K562 (cell line): ENCODE data around the gene BCORL1. TPM values are rescaled to one million over a fixed set of nuclear protein-coding genes. Genes with fewer than 3 reads are reported as not detected.
A peak's percentile ranks its signal among the peaks of the same experiment; 100 is the strongest.

Experiments used
- ARID1B ChIP-seq: fragments of 450-650 bp; IDR thresholded peaks from 2 replicates; pipeline ENCODE4 v1.6.1; 2016; ENCODE audit warnings: antibody characterized with exemption, mild to moderate bottlenecking, inconsistent platforms
- ARNT ChIP-seq, 2 experiments: fragments of 450-650 bp; IDR thresholded peaks; 2 replicates each; pipeline ENCODE4 v1.6.1; 2016; ENCODE audit warnings: mild to moderate bottlenecking in 1 of 2
- GABPB2 ChIP-seq: fragments of 250-450 bp; sonication (Bioruptor Pico); conservative IDR thresholded peaks from 2 replicates; pipeline ENCODE4 v1.5.1; 2021; ENCODE audit warnings: mild to moderate bottlenecking
- GTF2A2 ChIP-seq: IDR thresholded peaks from 2 replicates; pipeline ENCODE4 v1.6.1; 2016; ENCODE audit warnings: mild to moderate bottlenecking, missing genetic modification characterization, missing compliant biosample characterization
- HDGF ChIP-seq: fragments of 450-650 bp; IDR thresholded peaks from 2 replicates; pipeline ENCODE4 v1.6.1; 2016
- HMGN3 ChIP-seq: IDR thresholded peaks from 2 replicates; pipeline ENCODE4 v1.6.1; 2011; ENCODE audit warnings: borderline replicate concordance, low read depth, mild to moderate bottlenecking, mixed read lengths, low read length; ENCODE audit not compliant: insufficient read length; ENCODE audit errors: extremely low read depth
- ILK ChIP-seq: fragments of 450-650 bp; IDR thresholded peaks from 2 replicates; pipeline ENCODE4 v1.6.1; 2016; ENCODE audit warnings: missing genetic modification characterization, low read depth, mild to moderate bottlenecking, missing compliant biosample characterization, moderate library complexity, borderline replicate concordance
- JUNB ChIP-seq: fragments of 450-650 bp; formaldehyde crosslinking; conservative IDR thresholded peaks from 2 replicates; pipeline ENCODE4 v1.4.0; 2020; ENCODE audit warnings: mild to moderate bottlenecking
- KDM2B ChIP-seq: fragments of 250-450 bp; sonication (Bioruptor Pico); IDR thresholded peaks from 2 replicates; pipeline ENCODE4 v1.8.0; 2021; ENCODE audit warnings: mild to moderate bottlenecking, moderate library complexity
- MCM2 ChIP-seq: fragments of 450-650 bp; IDR thresholded peaks from 2 replicates; pipeline ENCODE4 v1.6.1; 2017; ENCODE audit warnings: low read depth, mild to moderate bottlenecking
- NFYB ChIP-seq: IDR thresholded peaks from 2 replicates; pipeline ENCODE4 v1.6.1; 2011; ENCODE audit warnings: mild to moderate bottlenecking, moderate library complexity; ENCODE audit not compliant: insufficient read length; ENCODE audit errors: extremely low read depth
- NONO ChIP-seq, 2 experiments: fragments of 200-400 bp in 1 of 2; fragments of 450-650 bp in 1 of 2; formaldehyde crosslinking in 1 of 2; IDR thresholded peaks; 2 replicates each; pipeline ENCODE4 v1.6.1; 2017; ENCODE audit warnings: low read depth in 2 of 2, mild to moderate bottlenecking in 2 of 2, moderate library complexity in 2 of 2, low read length in 1 of 2
- PHB2 ChIP-seq: fragments of 450-650 bp; IDR thresholded peaks from 2 replicates; pipeline ENCODE4 v1.6.1; 2017; ENCODE audit warnings: low read depth
- POLR2AphosphoS5 ChIP-seq: IDR thresholded peaks from 2 replicates; pipeline ENCODE4 v1.6.1; 2011; ENCODE audit warnings: mild to moderate bottlenecking, low read depth, low read length, moderate library complexity; ENCODE audit not compliant: control insufficient read depth, insufficient read depth
- POLR2G ChIP-seq: fragments of 200-400 bp; formaldehyde crosslinking; IDR thresholded peaks from 2 replicates; pipeline ENCODE4 v1.6.1; 2017; ENCODE audit warnings: low read depth, mild to moderate bottlenecking, antibody characterized with exemption, low read length, moderate library complexity
- RBFOX2 ChIP-seq: fragments of 200-400 bp; formaldehyde crosslinking; IDR thresholded peaks from 2 replicates; pipeline ENCODE4 v1.6.1; 2017; ENCODE audit warnings: low read depth, mild to moderate bottlenecking, low read length, moderate library complexity
- TARDBP ChIP-seq: fragments of 450-650 bp; IDR thresholded peaks from 2 replicates; pipeline ENCODE4 v1.6.1; 2016
- YY1 ChIP-seq, 3 experiments: IDR thresholded peaks; 2 replicates each; pipeline ENCODE4 v1.6.1; 2011; ENCODE audit warnings: low read length in 2 of 3, mild to moderate bottlenecking in 2 of 3, moderate library complexity in 2 of 3, borderline replicate concordance in 1 of 3, control low read depth in 1 of 3, low read depth in 1 of 3; ENCODE audit not compliant: insufficient read depth in 3 of 3, insufficient replicate concordance in 2 of 3, control insufficient read depth in 1 of 3, insufficient read length in 1 of 3; ENCODE audit errors: extremely low read depth in 1 of 3
- ZC3H4 ChIP-seq: sonication (generic); formaldehyde crosslinking; IDR thresholded peaks from 2 replicates; pipeline ENCODE4 v1.9.0; 2021; ENCODE audit warnings: missing genetic modification reagents, borderline replicate concordance
- ZNF511 ChIP-seq: sonication (generic); formaldehyde crosslinking; IDR thresholded peaks from 2 replicates; pipeline ENCODE4 v1.8.0; 2022; ENCODE audit warnings: mild to moderate bottlenecking, missing genetic modification reagents
- ZNF584 ChIP-seq: fragments of 200-800 bp; sonication (Bioruptor generic); IDR thresholded peaks from 2 replicates; pipeline ENCODE4 v1.6.1; 2016; ENCODE audit warnings: low read depth, mild to moderate bottlenecking, missing genetic modification characterization, missing compliant biosample characterization
- polyA plus RNA-seq, 8 experiments: library from polyadenylated mRNA; depleted of rRNA in 4 of 8; stranded (reverse) in 5 of 8; unstranded in 3 of 8; fragments of >200 nt; fragmentation: Nextera tagmentation in 2 of 8; fragmentation: Illumina TruSeq in 1 of 8; extraction: Ambion mirVana in 2 of 8; extraction: Trizol in 1 of 8; gene quantifications; 2 replicates each; pipeline versions ENCODE4 v1.2.1 to v1.2.3, GENCODE V29; 2011 to 2014; ENCODE audit warnings: inconsistent platforms in 1 of 8, missing spikeins in 1 of 8
- total RNA-seq, 7 experiments: library from RNA; depleted of rRNA in 6 of 7; stranded (reverse); fragments of >200 nt in 6 of 7; fragmentation: Illumina TruSeq in 2 of 7; extraction: Trizol in 2 of 7; gene quantifications; 2 replicates each; pipeline versions ENCODE4 v1.2.1 to v1.2.3, GENCODE V29; 2011 to 2021; ENCODE audit warnings: low replicate concordance in 1 of 7
- TF ChIP-seq, protein P1 (sequence below): fragments of 450-650 bp; formaldehyde crosslinking; IDR thresholded peaks from 2 replicates; pipeline ENCODE4 v1.4.0; 2020; ENCODE audit warnings: mild to moderate bottlenecking, moderate library complexity
- TF ChIP-seq, protein P2 (sequence below): sonication (generic); IDR thresholded peaks from 2 replicates; pipeline ENCODE4 v1.6.1; 2016
- TF ChIP-seq, protein P3 (sequence below): sonication (generic); formaldehyde crosslinking; IDR thresholded peaks from 2 replicates; pipeline ENCODE4 v1.8.1; 2023; ENCODE audit warnings: mild to moderate bottlenecking, missing genetic modification reagents

BCORL1 gene
- total and polyA plus RNA-seq, 9 of the 15 experiments (the other 6 are each of a cell fraction or from before 2014, with no cell fraction given): 0.48 to 29.6 (median 2.1) TPM

- TF ChIP-seq ARID1B (0 out of 2 replicates have a peak, but pooled peaks have one; percentile 28), POLR2AphosphoS5 (peak; percentile 52; the same call in 1 of the 2 replicates), RBFOX2 (peak; percentile 47), ARNT (IDR thresholded peaks at IDR 0.05) (no peak), HDGF (no peak), ZC3H4 (CRISPR knock-in tag) (no peak), GTF2A2 (tag) (no peak), NFYB (no peak), YY1 (IDR thresholded peaks at IDR 0.05; ENCODE audit: borderline replicate concordance in 1 of 3, control insufficient read depth in 1 of 3, extremely low read depth in 1 of 3, insufficient read depth in 3 of 3, insufficient read length in 1 of 3, insufficient replicate concordance in 2 of 3, low read depth in 1 of 3, low read length in 2 of 3) (no peak), ILK (tag) (no peak), ZNF584 (CRISPR knock-in tag) (no peak), GABPB2 (CRISPR knock-in tag) (no peak), POLR2G (peak; percentile 53; the same call in 1 of the 2 replicates), JUNB (CRISPR knock-in tag) (no peak), KDM2B (CRISPR knock-in tag) (no peak), MCM2 (no peak), TARDBP (no peak), NONO (IDR thresholded peaks at IDR 0.05; ENCODE audit: low read depth in 2 of 2, low read length in 1 of 2) (no peak), ZNF511 (no peak), HMGN3 (no peak), PHB2 (no peak)
- TF ChIP-seq, protein P1, sequence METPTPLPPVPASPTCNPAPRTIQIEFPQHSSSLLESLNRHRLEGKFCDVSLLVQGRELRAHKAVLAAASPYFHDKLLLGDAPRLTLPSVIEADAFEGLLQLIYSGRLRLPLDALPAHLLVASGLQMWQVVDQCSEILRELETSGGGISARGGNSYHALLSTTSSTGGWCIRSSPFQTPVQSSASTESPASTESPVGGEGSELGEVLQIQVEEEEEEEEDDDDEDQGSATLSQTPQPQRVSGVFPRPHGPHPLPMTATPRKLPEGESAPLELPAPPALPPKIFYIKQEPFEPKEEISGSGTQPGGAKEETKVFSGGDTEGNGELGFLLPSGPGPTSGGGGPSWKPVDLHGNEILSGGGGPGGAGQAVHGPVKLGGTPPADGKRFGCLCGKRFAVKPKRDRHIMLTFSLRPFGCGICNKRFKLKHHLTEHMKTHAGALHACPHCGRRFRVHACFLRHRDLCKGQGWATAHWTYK (CRISPR knock-in tag): no peak
- TF ChIP-seq, protein P2, sequence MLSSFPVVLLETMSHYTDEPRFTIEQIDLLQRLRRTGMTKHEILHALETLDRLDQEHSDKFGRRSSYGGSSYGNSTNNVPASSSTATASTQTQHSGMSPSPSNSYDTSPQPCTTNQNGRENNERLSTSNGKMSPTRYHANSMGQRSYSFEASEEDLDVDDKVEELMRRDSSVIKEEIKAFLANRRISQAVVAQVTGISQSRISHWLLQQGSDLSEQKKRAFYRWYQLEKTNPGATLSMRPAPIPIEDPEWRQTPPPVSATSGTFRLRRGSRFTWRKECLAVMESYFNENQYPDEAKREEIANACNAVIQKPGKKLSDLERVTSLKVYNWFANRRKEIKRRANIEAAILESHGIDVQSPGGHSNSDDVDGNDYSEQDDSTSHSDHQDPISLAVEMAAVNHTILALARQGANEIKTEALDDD: no peak
- TF ChIP-seq, protein P3, sequence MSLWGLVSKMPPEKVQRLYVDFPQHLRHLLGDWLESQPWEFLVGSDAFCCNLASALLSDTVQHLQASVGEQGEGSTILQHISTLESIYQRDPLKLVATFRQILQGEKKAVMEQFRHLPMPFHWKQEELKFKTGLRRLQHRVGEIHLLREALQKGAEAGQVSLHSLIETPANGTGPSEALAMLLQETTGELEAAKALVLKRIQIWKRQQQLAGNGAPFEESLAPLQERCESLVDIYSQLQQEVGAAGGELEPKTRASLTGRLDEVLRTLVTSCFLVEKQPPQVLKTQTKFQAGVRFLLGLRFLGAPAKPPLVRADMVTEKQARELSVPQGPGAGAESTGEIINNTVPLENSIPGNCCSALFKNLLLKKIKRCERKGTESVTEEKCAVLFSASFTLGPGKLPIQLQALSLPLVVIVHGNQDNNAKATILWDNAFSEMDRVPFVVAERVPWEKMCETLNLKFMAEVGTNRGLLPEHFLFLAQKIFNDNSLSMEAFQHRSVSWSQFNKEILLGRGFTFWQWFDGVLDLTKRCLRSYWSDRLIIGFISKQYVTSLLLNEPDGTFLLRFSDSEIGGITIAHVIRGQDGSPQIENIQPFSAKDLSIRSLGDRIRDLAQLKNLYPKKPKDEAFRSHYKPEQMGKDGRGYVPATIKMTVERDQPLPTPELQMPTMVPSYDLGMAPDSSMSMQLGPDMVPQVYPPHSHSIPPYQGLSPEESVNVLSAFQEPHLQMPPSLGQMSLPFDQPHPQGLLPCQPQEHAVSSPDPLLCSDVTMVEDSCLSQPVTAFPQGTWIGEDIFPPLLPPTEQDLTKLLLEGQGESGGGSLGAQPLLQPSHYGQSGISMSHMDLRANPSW (CRISPR knock-in tag): no peak
These were observed 109.6 kb downstream of the BCORL1 start (continued) for GRCh38 chrX:130091980-130092522.
